GM18511 (cell line): Measurements from ENCODE around the gene TMED6.

Experiments
- ATAC-seq: cut with Tn5 transposase; IDR thresholded peaks from one replicate; pipeline ENCODE4 v1.9.1; 2021; ENCODE audit warnings: mild to moderate bottlenecking, moderate library complexity; ENCODE audit not compliant: unreplicated experiment

TMED6 gene

GRCh38 chr16:69351309-69352027, at the start of gene TMED6:
Gene TMED6 (minus strand): TSS chr16:69351786. CDS start chr16:69351753, 33 bp downstream.
- no peak for ATAC-seq

GRCh38 chr16:69399361-69399760, 47.8 kb upstream of the TMED6 start:
- no peak for ATAC-seq

- ATAC-seq = no peak
These were observed 46.4 kb upstream of the TMED6 start for GRCh38 chr16:69397821-69398521.

GRCh38 chr16:69396187-69397061, 44.8 kb upstream of the TMED6 start:
- no peak for ATAC-seq

- ATAC-seq = no peak
These were observed 44.2 kb upstream of the TMED6 start for GRCh38 chr16:69395859-69396186.

GRCh38 chr16:69393898-69394849, 42.6 kb upstream of the TMED6 start:
- no peak for ATAC-seq

- no peak for ATAC-seq
These were observed 35.0 kb upstream of the TMED6 start for GRCh38 chr16:69386596-69386995.

- no peak for ATAC-seq
These were observed 33.4 kb upstream of the TMED6 start for GRCh38 chr16:69384974-69385373.

GRCh38 chr16:69382421-69382820, 30.8 kb upstream of the TMED6 start:
- ATAC-seq = no peak

GRCh38 chr16:69381231-69381630, 29.6 kb upstream of the TMED6 start:
- ATAC-seq = no peak

GRCh38 chr16:69378760-69379159, 27.2 kb upstream of the TMED6 start:
- no peak for ATAC-seq

GRCh38 chr16:69378036-69378435, 26.4 kb upstream of the TMED6 start:
- ATAC-seq = no peak

GRCh38 chr16:69376393-69377059, 24.9 kb upstream of the TMED6 start:
- ATAC-seq = no peak

- ATAC-seq = no peak
These were observed 21.4 kb upstream of the TMED6 start for GRCh38 chr16:69373019-69373418.

- no peak for ATAC-seq
These were observed 20.0 kb upstream of the TMED6 start for GRCh38 chr16:69371564-69371963.

GRCh38 chr16:69368866-69369265, 17.3 kb upstream of the TMED6 start:
- no peak for ATAC-seq

- ATAC-seq = no peak
These were observed 16.4 kb upstream of the TMED6 start for GRCh38 chr16:69367980-69368379.

GRCh38 chr16:69366431-69366830, 14.8 kb upstream of the TMED6 start:
- ATAC-seq = no peak

- ATAC-seq = no peak
These were observed 14.3 kb upstream of the TMED6 start for GRCh38 chr16:69365901-69366300.

GRCh38 chr16:69364088-69364487, 12.5 kb upstream of the TMED6 start:
- ATAC-seq = no peak
